Spinal cord (tissue), 10 donors: ENCODE data around the gene EPS8. TPM values are rescaled to one million over a fixed set of nuclear protein-coding genes. Genes with fewer than 3 reads are reported as not detected.

Experiments
- DNase-seq, 6 donors: peaks; one replicate each; pipeline versions ENCODE4 v3.0.0 to v3.0.0-alpha.2; 2013 to 2015; ENCODE audit warnings: low spot score in 6 of 6, low read depth in 4 of 6
- H3K27ac ChIP-seq: one replicate; pipeline ENCODE4 v1.5.1; 2013; ENCODE audit warnings: low read depth, low read length, control low read depth
- H3K27me3 ChIP-seq: one replicate; pipeline ENCODE4 v1.6.1; 2013; ENCODE audit warnings: low read length; ENCODE audit not compliant: control insufficient read depth, insufficient read depth
- H3K36me3 ChIP-seq: one replicate; pipeline ENCODE4 v1.6.1; 2013; ENCODE audit warnings: low read length; ENCODE audit not compliant: control insufficient read depth, insufficient read depth
- H3K4me1 ChIP-seq: one replicate; pipeline ENCODE4 v1.6.1; 2013; ENCODE audit warnings: low read length; ENCODE audit not compliant: control insufficient read depth, insufficient read depth
- H3K4me3 ChIP-seq: one replicate; pipeline ENCODE4 v1.5.1; 2013; ENCODE audit warnings: low read depth, low read length, control low read depth
- H3K9me3 ChIP-seq: one replicate; pipeline ENCODE4 v1.6.1; 2013; ENCODE audit warnings: low read length; ENCODE audit not compliant: control insufficient read depth, insufficient read depth
- WGBS: methylation state at CpG from one replicate; pipeline ENCODE4 v1.1.5; 2013; ENCODE audit warnings: missing lambda C conversion rate; ENCODE audit not compliant: insufficient coverage; 5-methylcytosine and 5-hydroxymethylcytosine counted together
- polyA plus RNA-seq, 2 donors: library from polyadenylated mRNA; unstranded; fragments of 120-200 nt; gene quantifications; one replicate each; pipeline ENCODE4 v1.2.1, GENCODE V29; 2013; ENCODE audit not compliant: insufficient read length in 2 of 2
- total RNA-seq, 2 donors: library from RNA; depleted of rRNA in 1 of 2; stranded (reverse); fragments of 120-200 nt in 1 of 2; fragments of >200 nt in 1 of 2; gene quantifications; one replicate each; pipeline versions ENCODE4 v1.2.3 to v1.2.4, GENCODE V29; 2013 to 2014
- donor health status: healthy.

The EPS8 gene
- total and polyA plus RNA-seq, 4 donors: 63.1 to 84.1 (median 73.7) TPM

GRCh38 chr12:15783288-15783687 is 5.9 kb downstream of the EPS8 start:
- Histone ChIP-seq H3K27me3 (no peaks in the 10 kb centered on the region), H3K4me1 (no peaks in the 10 kb centered on the region), H3K9me3 (no peaks in the 10 kb centered on the region), H3K4me3 (no peak overlapping the region), H3K27ac (no peak overlapping the region), H3K36me3 (no peaks in the 10 kb centered on the region)
- DNase-seq: no peak
- 60% methylated on average over 1 of the region's 1 CpG for WGBS

DNA sequence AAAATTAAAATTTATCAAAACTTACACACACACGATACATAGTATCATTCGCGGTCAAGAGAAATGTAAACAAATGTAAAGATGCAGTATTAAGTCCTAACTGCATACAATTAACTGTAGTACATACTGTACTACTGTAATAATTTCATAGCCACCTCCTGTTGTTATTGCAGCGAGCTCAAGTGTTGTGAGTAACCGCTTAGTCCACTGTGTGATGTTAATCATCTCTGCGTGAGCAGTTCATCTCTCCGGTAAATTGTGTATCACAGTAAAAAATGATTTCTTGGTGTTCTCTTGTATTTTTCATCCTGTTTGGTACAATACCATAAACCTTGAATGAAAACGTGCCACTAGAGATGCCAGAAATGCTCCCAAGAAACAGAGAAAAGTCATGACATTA is 6.5 kb downstream of the EPS8 start:
- WGBS: no CpG with 5 or more reads among the region's 8 CpGs
- DNase-seq: peak in 1 of 6 donors; percentile 33
- no peaks in the 10 kb centered on the region for H3K27me3 ChIP-seq
- no peaks in the 10 kb centered on the region for H3K4me1 ChIP-seq
- no peaks in the 10 kb centered on the region for H3K36me3 ChIP-seq
- H3K9me3 ChIP-seq: no peaks in the 10 kb centered on the region
- no peak overlapping the region for H3K4me3 ChIP-seq
- H3K27ac ChIP-seq: no peak overlapping the region

DNA sequence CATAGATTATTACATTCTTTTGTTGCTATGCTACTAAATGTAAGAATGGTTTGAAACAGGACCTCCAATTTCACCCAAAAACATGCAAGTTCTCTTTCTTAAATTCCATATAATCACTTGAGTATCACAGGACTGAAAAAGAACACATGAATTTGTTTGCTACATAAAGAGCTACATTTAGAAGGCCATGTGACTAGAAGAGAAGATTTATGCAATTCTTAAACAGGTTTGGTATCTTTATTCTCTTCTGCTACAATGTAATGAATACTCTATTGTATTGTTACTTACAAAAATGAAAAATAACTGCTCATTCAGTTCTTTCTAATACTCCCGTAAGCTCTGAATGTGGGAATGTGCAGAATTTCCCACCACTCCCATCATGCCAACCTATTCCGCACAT is 9.3 kb downstream of the EPS8 start:
- H3K27me3 ChIP-seq: no peaks in the 10 kb centered on the region
- 88% methylated on average over 1 of the region's 2 CpGs for WGBS
- H3K4me3 ChIP-seq: no peak overlapping the region
- no peaks in the 10 kb centered on the region for H3K4me1 ChIP-seq
- no peak for DNase-seq
- H3K27ac ChIP-seq: peak overlapping the region; percentile 13
- H3K36me3 ChIP-seq: no peaks in the 10 kb centered on the region
- no peaks in the 10 kb centered on the region for H3K9me3 ChIP-seq

DNA sequence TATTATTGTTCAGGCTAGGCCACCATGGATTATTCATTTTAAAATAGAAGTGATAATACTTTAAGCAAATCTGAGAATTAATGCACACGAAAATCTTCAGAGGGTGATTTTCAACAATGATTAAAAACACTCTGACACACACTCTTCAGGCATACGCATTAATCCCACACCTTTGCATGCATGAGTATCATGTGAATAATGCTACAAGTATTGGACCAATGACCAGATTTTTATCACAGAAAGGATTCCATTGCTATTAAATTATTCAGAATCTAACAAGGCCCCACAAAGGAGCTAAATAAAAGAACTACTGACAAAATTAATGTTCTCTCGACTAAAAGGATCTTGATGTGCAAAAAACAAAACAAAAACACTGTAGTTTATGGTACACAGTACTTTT is 11.1 kb downstream of the EPS8 start:
- H3K4me1 ChIP-seq: no peaks in the 10 kb centered on the region
- no peak overlapping the region for H3K27ac ChIP-seq
- no peak for DNase-seq
- H3K4me3 ChIP-seq: no peak overlapping the region
- no peaks in the 10 kb centered on the region for H3K36me3 ChIP-seq
- no CpG with 5 or more reads among the region's 3 CpGs for WGBS
- H3K27me3 ChIP-seq: no peaks in the 10 kb centered on the region
- H3K9me3 ChIP-seq: no peaks in the 10 kb centered on the region

- Histone ChIP-seq H3K27ac (no peak overlapping the region), H3K4me3 (no peak overlapping the region), H3K27me3 (no peaks in the 10 kb centered on the region), H3K4me1 (no peaks in the 10 kb centered on the region), H3K36me3 (no peaks in the 10 kb centered on the region), H3K9me3 (no peaks in the 10 kb centered on the region)
- no peak for DNase-seq
- 25% methylated on average over 1 of the region's 3 CpGs for WGBS
These were observed 11.7 kb downstream of the EPS8 start for GRCh38 chr12:15777355-15778012.

DNA sequence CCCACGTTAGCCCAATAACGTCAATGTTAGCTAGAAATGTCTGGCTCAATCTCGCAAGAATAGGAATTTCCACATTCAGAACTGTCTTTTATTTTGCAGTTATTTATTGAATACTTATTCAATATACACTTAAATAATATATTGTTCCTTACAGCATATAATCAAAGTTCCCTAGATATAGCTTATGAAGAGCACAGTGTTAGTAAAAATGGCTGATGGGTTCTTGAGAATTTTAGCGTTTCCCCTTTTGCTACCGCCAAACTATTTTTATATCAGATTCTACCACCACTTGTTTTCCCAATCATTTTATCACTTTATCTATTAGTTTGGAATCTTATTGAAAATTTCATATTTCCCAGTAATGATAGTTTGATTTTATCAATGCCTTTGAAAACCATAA is 12.7 kb downstream of the EPS8 start:
- Histone ChIP-seq H3K36me3 (no peaks in the 10 kb centered on the region), H3K4me1 (peaks cover 4% of the 10 kb centered on the region), H3K9me3 (no peaks in the 10 kb centered on the region), H3K4me3 (no peak overlapping the region), H3K27me3 (no peaks in the 10 kb centered on the region), H3K27ac (no peak overlapping the region)
- WGBS: no CpG with 5 or more reads among the region's 5 CpGs
- no peak for DNase-seq

DNA sequence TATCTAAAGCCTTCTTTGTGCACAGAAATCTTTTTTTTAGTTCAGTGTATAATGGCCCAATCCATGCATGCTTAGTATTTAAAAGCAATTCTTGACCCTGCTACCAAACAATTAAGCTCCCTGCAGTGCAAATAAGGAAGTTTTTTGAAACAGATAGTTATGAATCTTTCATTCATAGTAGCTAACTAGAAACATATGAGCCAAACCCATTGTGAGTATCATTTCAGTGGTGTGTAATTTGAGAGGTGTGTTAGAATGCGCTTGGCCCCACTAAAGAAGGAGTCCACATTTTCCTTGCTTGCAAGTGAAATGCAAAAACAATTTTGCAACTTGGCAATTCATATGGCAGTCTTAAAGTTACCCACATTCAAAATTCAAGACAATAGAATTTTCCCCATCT is 14.4 kb downstream of the EPS8 start:
- Histone ChIP-seq H3K36me3 (no peaks in the 10 kb centered on the region), H3K27me3 (no peaks in the 10 kb centered on the region), H3K4me3 (no peak overlapping the region), H3K9me3 (no peaks in the 10 kb centered on the region), H3K27ac (no peak overlapping the region), H3K4me1 (peaks cover 4% of the 10 kb centered on the region)
- DNase-seq: no peak
- no CpG with 5 or more reads among the region's 1 CpG for WGBS

DNA sequence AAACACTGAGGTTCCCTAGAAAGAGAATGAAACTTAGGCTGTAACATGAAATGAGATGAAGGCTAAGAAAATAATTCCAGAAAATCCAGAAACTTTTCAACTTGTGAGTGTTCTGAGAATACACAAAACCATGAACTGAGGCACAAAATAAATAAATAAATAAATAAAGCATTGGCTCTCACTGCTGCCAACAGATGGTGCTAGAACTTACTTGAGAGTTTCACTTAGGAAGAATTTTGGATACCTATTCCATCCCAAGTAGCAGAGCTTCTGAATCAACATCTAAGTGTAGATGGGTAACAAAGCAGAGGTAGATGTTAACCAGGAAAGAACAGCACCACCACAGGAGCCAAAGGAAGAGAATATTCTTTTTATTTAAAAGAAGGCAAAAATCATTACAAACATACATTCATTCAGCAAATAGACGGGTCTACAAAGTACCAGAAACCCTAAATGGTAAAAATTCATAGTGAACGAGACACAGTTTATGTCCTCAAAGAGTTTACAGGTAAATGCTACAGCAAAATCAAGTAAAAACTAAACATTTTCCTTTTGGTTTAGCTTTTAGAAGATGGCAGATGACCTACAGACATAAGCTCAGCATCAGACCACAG is 16.7 kb downstream of the EPS8 start:
- Histone ChIP-seq H3K9me3 (no peaks in the 10 kb centered on the region), H3K4me3 (no peak overlapping the region), H3K36me3 (no peaks in the 10 kb centered on the region), H3K27me3 (no peaks in the 10 kb centered on the region), H3K27ac (no peak overlapping the region), H3K4me1 (peaks cover 4% of the 10 kb centered on the region)
- DNase-seq: peak in 2 of 6 donors; percentile 26 to 38
- WGBS: no CpG with 5 or more reads among the region's 2 CpGs

DNA sequence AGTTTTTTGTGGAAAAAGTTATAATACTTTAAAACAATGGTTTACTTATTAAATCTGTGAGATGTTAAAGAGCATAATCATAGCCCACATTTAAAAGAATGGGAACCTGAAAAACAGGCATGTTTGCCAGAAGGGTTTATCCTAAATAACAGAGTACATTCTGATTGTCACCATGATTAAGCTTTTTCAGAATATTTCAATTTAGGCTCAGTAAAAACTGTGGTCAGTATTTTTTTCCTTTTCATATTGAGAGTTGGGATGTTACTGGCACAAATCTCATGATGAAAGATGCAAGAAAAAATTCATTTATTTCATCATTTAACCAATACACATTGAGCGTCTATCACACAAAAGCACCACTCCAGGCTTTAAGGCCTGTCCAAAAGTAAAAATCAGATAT is 18.6 kb downstream of the EPS8 start:
- H3K27me3 ChIP-seq: no peaks in the 10 kb centered on the region
- H3K9me3 ChIP-seq: no peaks in the 10 kb centered on the region
- no peak overlapping the region for H3K27ac ChIP-seq
- no peak overlapping the region for H3K4me3 ChIP-seq
- DNase-seq: no peak
- H3K4me1 ChIP-seq: peaks cover 4% of the 10 kb centered on the region
- H3K36me3 ChIP-seq: no peaks in the 10 kb centered on the region
- no CpG with 5 or more reads among the region's 1 CpG for WGBS

DNA sequence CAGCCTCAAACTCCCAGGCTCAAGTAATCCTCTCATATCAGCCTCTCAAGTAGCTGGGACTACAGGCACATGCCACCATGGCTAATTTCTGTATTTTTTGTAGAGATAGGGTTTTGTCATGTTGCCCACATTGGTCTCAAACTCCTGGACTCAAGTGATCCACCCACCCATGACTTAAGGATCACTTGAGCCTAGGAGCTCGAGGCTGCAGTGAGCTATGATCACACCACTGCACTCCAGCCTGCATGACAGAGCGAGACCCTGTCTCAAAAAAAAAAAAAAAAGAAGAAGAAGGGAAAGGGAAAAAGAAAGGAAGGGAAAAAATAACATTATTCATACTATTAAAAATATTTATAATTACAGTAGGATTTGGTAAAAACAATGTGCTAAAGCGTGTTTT is 19.2 kb downstream of the EPS8 start:
- no CpG with 5 or more reads among the region's 3 CpGs for WGBS
- Histone ChIP-seq H3K27me3 (no peaks in the 10 kb centered on the region), H3K4me3 (no peak overlapping the region), H3K9me3 (no peaks in the 10 kb centered on the region), H3K27ac (no peak overlapping the region), H3K36me3 (no peaks in the 10 kb centered on the region), H3K4me1 (peaks cover 4% of the 10 kb centered on the region)
- DNase-seq: no peak
